A549 (cell line): Measurements from ENCODE around the gene CSTPP1.

ENCODE experiments used
- BHLHE40 ChIP-seq: IDR thresholded peaks from 2 replicates; pipeline ENCODE4 v1.6.1; 2012; ENCODE audit warnings: low read depth, low read length, inconsistent platforms
- JUN ChIP-seq, 2 experiments: fragments of >200 bp; sonication (Bioruptor Twin); formaldehyde crosslinking; IDR thresholded peaks; 2 replicates in 1 of 2; 3 replicates in 1 of 2; pipeline ENCODE4 v1.6.1; 2016 to 2017

DNA sequence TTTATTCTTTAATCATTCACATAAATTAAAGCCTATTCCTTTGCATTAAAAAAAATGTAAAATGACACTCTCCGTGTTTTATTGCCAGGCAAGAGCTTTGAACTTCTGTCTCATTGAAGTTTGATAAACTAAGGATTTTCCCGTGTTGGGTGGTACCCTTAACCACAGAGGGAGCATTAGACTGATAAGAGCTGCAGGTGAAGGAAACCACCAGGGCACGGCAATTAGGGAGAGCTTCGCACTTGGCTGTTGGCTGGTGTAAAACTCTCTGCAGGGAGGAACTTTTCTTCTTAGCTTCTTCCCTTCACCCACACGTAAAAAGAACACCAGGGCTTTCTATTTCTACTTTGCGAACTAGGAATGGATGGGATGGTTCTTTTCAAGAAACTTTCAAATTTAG lies 47.0 kb downstream of the CSTPP1 start:
- TF ChIP-seq BHLHE40 (no peak), JUN (IDR thresholded peaks at IDR 0.05) (no peak)
